NCI-H526 (cell line): Measurements from ENCODE around the gene SPON1.

Experiments
- DNase-seq, 2 experiments: peaks; one replicate each; lab custom pipeline; 2025; lab: John Stamatoyannopoulos, UW

SPON1 gene

DNA sequence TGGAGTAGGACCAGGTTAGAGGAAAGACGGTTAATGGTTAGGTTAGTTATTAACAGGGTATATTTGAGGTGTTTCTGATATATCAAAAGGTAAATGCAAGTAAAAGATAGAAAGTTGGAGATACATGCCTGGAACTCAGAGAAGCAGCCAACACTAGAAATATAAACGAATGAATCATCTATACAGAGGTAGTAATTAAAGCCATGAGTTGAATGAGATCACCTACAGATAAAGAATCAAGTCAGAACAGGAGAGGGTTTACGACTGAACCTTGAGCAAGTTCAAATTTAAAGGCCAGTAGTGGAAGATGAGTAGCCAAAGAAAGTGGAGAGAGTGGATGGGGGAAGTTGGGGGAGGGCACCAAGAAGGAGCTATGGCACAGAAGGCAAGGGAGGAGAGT is 73.9 kb downstream of the SPON1 start:
- DNase-seq: no peak

DNA sequence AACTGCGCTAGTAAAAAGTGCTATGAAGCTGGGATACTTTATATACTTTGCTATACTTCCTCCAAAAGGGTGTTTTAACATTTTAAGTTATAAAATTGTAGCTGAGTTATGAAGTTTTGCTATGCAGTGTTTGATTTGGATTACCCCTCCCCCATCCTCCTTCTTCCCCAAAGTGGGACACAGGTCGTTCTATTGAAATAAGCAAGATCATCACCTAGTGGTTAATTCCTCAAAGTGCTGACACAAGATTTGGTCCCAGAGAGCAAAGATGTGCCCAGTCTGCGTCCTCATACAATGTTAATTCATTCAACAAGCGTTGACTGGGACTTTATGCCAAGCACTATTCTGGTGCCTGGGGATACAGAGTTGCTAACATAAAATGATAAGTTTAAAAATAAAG is 78.5 kb downstream of the SPON1 start:
- DNase-seq: no peak

GRCh38 chr11:14041565-14041964 is 79.0 kb downstream of the SPON1 start:
- DNase-seq: no peak

DNA sequence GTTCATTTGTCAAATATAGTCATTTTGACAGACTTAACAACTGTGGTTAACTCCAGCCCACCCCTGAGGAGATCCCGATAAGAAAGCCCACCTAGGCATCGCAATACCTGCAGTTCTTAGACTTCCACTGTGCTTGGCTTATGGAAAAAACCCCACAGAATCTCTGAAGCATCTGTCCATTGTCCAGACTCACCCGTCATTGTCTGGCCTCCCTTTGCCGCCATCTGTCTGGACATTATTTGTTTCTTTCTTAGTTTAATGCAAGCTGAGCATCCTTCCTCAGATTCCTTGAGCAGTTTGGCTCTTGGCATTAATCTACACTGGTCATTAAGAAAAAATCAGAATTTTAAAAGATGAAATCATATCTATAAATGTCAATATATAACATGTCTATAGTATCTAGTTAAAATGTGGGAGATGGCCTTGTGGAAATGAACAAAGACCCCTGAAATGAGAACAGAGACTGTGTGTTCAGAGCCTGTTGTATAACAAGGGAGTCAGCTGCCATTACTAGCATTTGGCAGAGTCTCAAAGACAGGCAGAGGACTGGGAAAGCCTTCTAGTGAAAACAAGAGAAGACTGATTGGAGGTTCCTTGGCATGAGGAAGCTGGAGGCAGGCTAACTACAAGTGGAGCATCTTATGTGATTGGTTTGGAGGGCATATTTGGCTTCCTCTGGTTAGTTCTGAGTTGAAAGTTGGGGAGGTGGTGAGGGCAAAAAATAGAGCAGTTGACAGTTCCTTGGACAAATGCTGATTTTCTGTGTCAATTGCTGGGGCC is 80.4 kb downstream of the SPON1 start:
- DNase-seq: no peak

- no peak for DNase-seq
These were observed 82.4 kb downstream of the SPON1 start for GRCh38 chr11:14044916-14045315.

GRCh38 chr11:14045417-14045816 is 82.9 kb downstream of the SPON1 start:
- DNase-seq: no peak

DNA sequence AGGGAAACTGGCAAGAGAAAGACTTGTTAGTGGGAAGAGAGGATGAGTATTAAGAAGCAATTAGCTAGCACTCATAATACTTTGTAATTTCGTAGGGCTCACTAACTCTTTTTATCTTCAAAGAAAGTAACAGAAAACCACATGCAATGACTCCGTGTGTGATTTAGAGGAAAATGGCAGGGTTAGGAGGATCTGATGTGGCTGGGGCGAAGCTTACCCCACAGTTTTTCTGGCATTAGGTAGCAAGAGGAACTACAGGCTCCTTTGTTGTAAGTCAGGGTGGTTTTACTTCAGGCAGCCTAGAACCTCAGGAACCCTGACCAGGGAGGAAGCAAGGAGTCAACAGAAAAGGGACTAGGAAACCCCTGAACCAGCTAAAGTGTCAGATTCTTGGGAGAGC is 89.7 kb downstream of the SPON1 start:
- no peak for DNase-seq

GRCh38 chr11:14054116-14055107 is 91.9 kb downstream of the SPON1 start:
- no peak for DNase-seq

- no peak for DNase-seq
These were observed 93.4 kb downstream of the SPON1 start for GRCh38 chr11:14055936-14056335.

- DNase-seq: no peak
These were observed 95.5 kb downstream of the SPON1 start for GRCh38 chr11:14058061-14058460.

DNA sequence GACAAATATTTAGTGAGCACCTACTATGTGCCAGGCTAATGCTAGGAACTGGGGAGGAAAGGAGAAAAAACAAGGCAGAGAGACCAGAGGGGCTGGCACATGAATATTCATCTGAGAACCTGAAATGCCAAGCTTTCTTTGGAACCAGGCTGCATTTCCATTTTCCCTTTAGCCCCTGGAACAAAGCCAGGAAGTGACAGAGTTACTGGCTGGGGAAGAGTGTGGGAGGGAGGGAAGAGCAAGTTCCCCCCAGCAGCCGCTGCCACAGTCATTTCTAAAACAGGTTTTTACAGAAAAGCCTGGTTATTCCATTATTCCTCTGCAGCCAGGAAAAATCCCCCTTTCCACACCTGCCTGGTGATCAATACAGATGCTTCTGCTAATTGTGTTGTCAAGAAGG is 97.0 kb downstream of the SPON1 start:
- DNase-seq: no peak

DNA sequence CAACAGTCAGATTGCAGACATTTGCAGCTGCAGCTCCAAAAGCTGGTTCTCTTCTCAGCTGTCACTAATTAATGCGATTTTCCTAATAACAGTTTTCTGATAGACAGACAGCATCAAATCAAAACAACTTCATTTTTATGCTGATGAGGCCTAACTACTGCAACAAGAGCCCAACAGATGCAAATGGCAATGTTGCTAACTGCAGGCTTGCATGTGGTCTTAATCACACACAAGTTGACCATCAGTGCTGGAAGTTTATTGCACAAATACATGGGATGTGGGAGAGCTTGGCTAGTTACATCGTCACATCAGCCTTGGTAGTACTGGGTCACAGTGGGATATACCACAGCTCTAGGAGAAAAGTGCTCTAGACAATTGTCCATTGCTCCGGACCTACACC is 99.2 kb downstream of the SPON1 start:
- no peak for DNase-seq

GRCh38 chr11:14065141-14065540 is 102.6 kb downstream of the SPON1 start:
- DNase-seq: no peak

GRCh38 chr11:14065681-14066080 is 103.2 kb downstream of the SPON1 start:
- no peak for DNase-seq

- DNase-seq: no peak
These were observed 105.2 kb downstream of the SPON1 start for GRCh38 chr11:14067686-14068085.

DNA sequence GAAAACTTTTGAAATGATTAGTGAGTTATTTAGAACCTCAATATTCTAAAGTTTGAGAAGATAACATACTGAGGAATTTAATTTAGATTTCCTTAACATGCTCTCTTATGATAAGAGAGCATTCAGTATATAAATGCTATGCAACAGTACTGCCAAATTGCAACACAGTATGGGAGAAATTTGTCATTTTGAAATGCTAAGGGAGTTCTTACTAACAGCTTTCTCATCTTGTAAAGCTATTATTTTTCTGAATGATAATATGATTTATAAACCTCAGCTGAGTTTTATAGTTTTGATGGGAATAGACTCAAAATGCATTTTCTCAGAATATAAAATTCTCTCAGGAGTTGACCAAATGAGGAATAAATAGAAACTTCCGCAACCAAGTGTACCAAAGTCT is 108.4 kb downstream of the SPON1 start:
- DNase-seq: no peak

- DNase-seq: no peak
These were observed 111.4 kb downstream of the SPON1 start for GRCh38 chr11:14073849-14074476.

- DNase-seq: no peak
These were observed 112.9 kb downstream of the SPON1 start for GRCh38 chr11:14075118-14076078.

DNA sequence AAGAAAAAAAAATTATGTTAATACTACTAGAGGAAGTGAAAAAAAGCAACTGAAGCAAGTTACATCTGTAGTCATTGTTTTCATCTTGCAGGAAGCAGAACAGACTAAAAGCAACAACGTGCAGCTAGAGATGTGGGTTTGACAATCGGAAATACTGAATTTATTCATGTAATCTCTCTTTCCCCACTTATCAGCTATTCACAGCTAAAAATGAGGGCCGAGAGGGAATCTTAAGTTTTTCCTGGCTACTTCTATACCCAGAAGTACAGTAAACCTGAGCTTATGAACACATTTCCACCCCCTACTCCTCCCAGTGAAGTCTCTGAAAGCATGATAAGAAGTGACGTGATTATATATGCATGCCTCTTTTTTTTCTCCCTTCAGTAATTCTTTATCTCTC is 116.5 kb downstream of the SPON1 start:
- DNase-seq: no peak

DNA sequence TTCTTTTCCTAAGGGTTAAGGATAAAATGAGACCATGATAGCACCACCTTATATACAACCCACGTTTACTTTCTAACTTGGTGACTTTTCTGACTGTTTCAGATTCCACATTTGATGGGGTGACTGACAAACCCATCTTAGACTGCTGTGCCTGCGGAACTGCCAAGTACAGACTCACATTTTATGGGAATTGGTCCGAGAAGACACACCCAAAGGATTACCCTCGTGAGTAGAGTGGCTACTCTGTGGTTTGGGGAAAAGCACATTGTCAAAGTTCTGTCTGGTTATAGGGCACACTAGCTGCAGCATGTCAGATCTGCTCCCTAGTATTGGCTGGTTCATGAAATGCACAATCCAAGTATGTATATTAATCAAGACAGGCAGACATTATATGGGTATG is 117.3 kb downstream of the SPON1 start:
- no peak for DNase-seq

- DNase-seq: no peak
These were observed 119.2 kb downstream of the SPON1 start for GRCh38 chr11:14081581-14082231.
